ENCODE data around the gene HDX. TPM values are rescaled to one million over a fixed set of nuclear protein-coding genes. Genes with fewer than 3 reads are reported as not detected.
"Not testable (repeated sequence)": the region's sequence is repeated elsewhere in the genome, so short reads cannot be mapped to it uniquely, and the experiment has no call there.

HDX gene, protein sequence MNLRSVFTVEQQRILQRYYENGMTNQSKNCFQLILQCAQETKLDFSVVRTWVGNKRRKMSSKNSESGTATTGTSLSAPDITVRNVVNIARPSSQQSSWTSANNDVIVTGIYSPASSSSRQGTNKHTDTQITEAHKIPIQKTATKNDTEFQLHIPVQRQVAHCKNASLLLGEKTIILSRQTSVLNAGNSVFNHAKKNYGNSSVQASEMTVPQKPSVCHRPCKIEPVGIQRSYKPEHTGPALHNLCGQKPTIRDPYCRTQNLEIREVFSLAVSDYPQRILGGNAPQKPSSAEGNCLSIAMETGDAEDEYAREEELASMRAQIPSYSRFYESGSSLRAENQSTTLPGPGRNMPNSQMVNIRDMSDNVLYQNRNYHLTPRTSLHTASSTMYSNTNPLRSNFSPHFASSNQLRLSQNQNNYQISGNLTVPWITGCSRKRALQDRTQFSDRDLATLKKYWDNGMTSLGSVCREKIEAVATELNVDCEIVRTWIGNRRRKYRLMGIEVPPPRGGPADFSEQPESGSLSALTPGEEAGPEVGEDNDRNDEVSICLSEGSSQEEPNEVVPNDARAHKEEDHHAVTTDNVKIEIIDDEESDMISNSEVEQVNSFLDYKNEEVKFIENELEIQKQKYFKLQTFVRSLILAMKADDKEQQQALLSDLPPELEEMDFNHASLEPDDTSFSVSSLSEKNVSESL
- 1 to 10 TPM; 6.6 to 8.0 (median 6.7) TPM for polyA plus RNA-seq (ENCODE audit: insufficient read length in 3 of 3)

- peak; percentile 58 to 72 (median 66) for DNase-seq (ENCODE audit: low read depth in 3 of 3, low spot score in 2 of 3)
These were observed at the start of gene HDX for GRCh38 chrX:84501798-84502628. Gene HDX, minus strand, starts transcription at chrX:84502453. Its CDS starts 27,056 bp downstream, at chrX:84475397.

GRCh38 chrX:84541315-84541714 lies 39.1 kb upstream of the HDX start:
- not testable (repeated sequence) for DNase-seq (ENCODE audit: low read depth in 3 of 3, low spot score in 2 of 3)

DNA sequence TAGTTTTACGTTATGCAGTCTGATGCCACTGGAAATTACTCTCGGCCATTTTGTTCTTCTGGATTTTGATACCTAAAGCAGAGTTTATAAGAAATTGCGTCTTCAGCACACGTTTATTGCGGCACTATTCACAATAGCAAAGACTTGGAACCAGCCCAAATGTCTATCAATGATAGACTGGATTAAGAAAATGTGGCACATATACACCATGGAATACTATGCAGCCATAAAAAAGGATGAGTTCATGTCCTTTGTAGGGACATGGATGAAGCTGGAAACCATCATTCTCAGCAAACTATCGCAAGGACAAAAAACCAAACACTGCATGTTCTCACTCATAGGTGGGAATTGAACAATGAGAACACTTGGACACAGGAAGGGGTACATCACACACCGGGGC lies 35.4 kb upstream of the HDX start:
- not testable (repeated sequence) for DNase-seq (ENCODE audit: low read depth in 3 of 3, low spot score in 2 of 3)

- no peak for DNase-seq (ENCODE audit: low read depth in 3 of 3, low spot score in 2 of 3)
These were observed 13.8 kb downstream of the HDX start for GRCh38 chrX:84488426-84488825.

- no peak for DNase-seq (ENCODE audit: low read depth in 3 of 3, low spot score in 2 of 3)
These were observed 14.6 kb downstream of the HDX start for GRCh38 chrX:84487365-84488353.

GRCh38 chrX:84479086-84479485 lies 23.2 kb downstream of the HDX start:
- DNase-seq (ENCODE audit: low read depth in 3 of 3, low spot score in 2 of 3): no peak

DNA sequence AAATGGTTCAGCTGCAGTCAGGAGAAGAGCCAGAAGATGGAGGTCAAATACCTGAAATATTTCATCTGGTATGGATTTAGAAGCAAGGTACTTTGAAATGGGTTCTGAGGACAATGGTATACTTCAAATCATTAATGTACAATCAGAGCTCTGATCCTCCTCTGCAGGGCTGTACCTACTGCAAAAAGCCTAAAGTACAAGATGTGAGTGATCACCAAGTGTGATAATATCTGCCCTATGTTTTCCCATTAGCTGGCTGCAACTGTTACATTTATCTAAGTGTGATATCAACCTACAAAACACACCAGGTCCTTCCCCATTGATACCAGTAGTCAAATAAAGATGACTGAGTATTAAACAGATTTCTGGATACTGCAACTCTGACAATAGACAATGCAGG lies 25.1 kb downstream of the HDX start:
- DNase-seq (ENCODE audit: low read depth in 3 of 3, low spot score in 2 of 3): no peak

DNA sequence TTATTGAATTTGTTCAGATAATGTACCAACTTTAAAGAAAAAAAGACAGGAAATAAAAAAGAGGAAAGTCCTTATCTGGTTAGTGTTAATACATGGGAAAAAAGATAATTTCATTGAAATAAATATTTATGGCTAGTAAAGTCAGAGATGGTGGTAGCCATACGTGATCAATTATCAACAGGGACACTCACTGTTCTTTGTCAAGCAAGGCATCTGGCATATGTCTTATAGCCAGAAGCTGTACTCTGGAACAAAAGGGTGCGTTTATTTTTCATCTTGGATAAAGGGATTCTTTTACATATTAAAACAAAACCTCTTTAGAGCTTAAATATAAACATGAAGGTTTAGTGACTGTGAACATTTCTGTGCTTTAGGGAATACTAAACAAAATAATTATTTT lies 26.7 kb downstream of the HDX start:
- DNase-seq (ENCODE audit: low read depth in 3 of 3, low spot score in 2 of 3): no peak

- no peak for DNase-seq (ENCODE audit: low read depth in 3 of 3, low spot score in 2 of 3)
These were observed 27.2 kb downstream of the HDX start for GRCh38 chrX:84475101-84475500.

- DNase-seq (ENCODE audit: low read depth in 3 of 3, low spot score in 2 of 3): no peak
These were observed 33.0 kb downstream of the HDX start for GRCh38 chrX:84469226-84469625.

DNA sequence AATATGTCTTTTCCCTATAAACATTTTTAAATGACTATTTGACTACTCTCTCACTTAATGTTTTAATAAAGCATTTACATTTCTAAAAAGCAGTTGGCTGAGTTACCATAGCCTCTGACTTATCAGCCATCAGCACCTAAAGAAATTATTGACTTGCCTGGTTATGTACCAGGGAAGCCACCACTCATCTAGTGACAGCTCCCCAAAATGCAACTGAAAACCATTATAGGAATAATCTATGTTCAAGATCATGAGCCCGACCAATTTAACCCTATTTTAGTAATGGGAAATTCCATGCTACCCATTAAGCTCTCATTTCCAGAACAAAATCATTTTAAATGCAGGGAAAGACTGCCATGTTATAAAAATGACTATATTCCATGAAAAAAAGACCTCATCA lies 34.4 kb downstream of the HDX start:
- no peak for DNase-seq (ENCODE audit: low read depth in 3 of 3, low spot score in 2 of 3)

GRCh38 chrX:84453351-84454246 lies 48.7 kb downstream of the HDX start:
- no peak for DNase-seq (ENCODE audit: low read depth in 3 of 3, low spot score in 2 of 3)

DNA sequence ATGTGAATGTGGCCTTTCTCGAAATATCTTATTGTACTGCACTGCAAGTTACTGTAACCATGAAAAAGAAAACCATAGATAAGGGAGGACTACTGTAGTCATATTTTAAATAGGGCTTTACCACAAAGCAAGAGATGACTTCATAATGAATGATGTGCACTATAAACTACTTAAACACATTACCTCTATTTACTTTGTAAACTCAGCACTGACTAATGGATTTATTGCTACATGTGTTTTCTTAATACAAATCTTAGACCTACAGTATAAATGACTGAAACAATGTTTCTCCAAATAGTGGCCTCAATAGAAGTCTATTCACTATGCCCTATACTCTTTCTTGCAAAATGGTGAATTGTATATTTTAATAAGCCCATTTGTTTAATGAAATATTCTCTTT lies 61.1 kb downstream of the HDX start:
- DNase-seq (ENCODE audit: low read depth in 3 of 3, low spot score in 2 of 3): no peak

DNA sequence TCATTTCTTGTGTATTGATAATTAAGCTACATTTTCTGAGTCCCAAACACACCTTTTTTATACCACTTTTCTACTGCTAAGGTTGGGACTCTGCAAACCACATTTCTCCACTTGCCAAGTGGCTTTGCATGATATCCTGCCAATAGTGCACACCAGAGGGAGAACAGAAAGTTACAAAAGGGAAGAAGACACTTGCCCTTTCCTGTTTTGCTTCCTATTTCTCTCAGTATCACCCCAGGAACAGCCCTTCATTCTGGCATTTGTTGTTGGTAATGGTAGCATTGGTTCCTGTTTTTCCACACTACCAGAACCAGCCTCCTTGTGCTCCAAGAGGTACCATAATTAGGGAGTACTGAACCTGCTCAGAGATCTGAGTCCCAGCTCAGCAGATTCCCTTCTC lies 87.1 kb downstream of the HDX start:
- no peak for DNase-seq (ENCODE audit: low read depth in 3 of 3, low spot score in 2 of 3)

GRCh38 chrX:84363663-84364062 lies 138.6 kb downstream of the HDX start:
- no peak for DNase-seq (ENCODE audit: low read depth in 3 of 3, low spot score in 2 of 3)

DNA sequence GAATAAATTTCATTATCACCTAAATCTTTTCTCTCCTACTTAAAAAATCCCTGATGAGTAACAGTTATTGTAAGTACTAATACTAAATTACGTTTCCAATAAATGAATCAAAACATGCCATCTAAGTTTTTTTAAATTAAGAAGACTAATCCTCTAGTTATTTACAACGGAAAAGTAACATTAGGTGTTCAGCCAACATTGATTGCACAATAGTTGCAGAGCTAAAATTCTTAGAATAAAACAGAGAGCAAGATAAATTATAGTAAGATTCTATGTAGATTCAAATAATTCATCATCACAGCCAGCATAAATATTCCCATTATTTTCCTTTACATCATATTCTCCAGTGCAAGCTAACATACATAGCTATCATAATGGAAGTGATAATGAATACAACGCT lies 139.2 kb downstream of the HDX start:
- no peak for DNase-seq (ENCODE audit: low read depth in 3 of 3, low spot score in 2 of 3)

GRCh38 chrX:84362184-84362838 lies 139.9 kb downstream of the HDX start:
- DNase-seq (ENCODE audit: low read depth in 3 of 3, low spot score in 2 of 3): no peak

DNA sequence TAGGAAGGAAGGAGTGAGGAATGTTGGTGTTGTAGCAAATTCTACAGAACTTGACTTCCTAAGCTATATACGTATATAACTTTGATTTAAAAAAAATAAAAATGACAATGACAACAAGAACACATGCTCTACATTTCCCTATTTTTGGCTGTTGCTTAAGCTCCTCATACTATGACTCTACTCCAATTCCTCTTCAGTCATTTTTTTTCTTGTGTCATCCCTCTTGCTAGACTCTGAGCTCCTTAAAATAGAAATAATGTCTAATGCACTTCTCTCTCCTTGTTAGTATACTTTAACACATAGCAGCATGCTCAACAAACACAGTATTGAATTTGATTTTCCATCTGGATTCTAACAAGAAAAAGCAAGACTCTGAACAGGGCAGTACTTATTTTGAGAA lies 144.0 kb downstream of the HDX start:
- DNase-seq (ENCODE audit: low read depth in 3 of 3, low spot score in 2 of 3): no peak
